Keratinocyte (primary cell): ENCODE measurements around the gene SLC25A21. TPM values are rescaled to one million over a fixed set of nuclear protein-coding genes. Genes with fewer than 3 reads are reported as not detected.

ENCODE experiments used
- DNase-seq: peaks from one replicate; pipeline ENCODE4 v3.0.0-alpha.2; 2011; ENCODE audit warnings: low read depth, missing footprints, low spot score
- FAIRE-seq: peaks from 2 replicates; lab custom pipeline; 2011; peaks lifted over from hg19 to GRCh38; lab: Jason Lieb, UNC
- H2AFZ ChIP-seq: 2 replicates; pipeline ENCODE4 v1.6.0; 2012; ENCODE audit warnings: low read length, control low read depth, inconsistent platforms; ENCODE audit not compliant: control insufficient read depth
- H3K27ac ChIP-seq: 2 replicates; pipeline ENCODE4 v1.5.1; 2011; ENCODE audit warnings: low read length; ENCODE audit not compliant: control insufficient read depth, insufficient read depth
- H3K27me3 ChIP-seq: 3 replicates; pipeline ENCODE4 v1.6.0; 2011; ENCODE audit warnings: low read length; ENCODE audit not compliant: control insufficient read depth, insufficient read depth; ENCODE audit errors: extremely low read depth
- H3K36me3 ChIP-seq, 2 experiments: 2 replicates in 1 of 2; 3 replicates in 1 of 2; pipeline ENCODE4 v1.5.1; 2011; ENCODE audit warnings: low read length in 2 of 2, mild to moderate bottlenecking in 1 of 2; ENCODE audit not compliant: control insufficient read depth in 2 of 2, insufficient read depth in 2 of 2; ENCODE audit errors: extremely low read depth in 1 of 2
- H3K4me1 ChIP-seq: 3 replicates; pipeline ENCODE4 v1.5.1; 2011; ENCODE audit warnings: low read length; ENCODE audit not compliant: control insufficient read depth, insufficient read depth; ENCODE audit errors: extremely low read depth
- H3K4me2 ChIP-seq: 3 replicates; pipeline ENCODE4 v1.6.0; 2011; ENCODE audit warnings: low read depth, low read length; ENCODE audit not compliant: control insufficient read depth, insufficient read depth; ENCODE audit errors: extremely low read depth
- H3K4me3 ChIP-seq, 3 experiments: fragments of 200-600 bp in 1 of 3; sonication (generic) in 1 of 3; 2 replicates in 2 of 3; 3 replicates in 1 of 3; pipeline ENCODE4 v1.5.1; 2011 to 2016; ENCODE audit warnings: low read length in 3 of 3, mild to moderate bottlenecking in 3 of 3, control low read depth in 2 of 3, inconsistent platforms in 1 of 3, low read depth in 1 of 3, mixed read lengths in 1 of 3, mixed run types in 1 of 3, moderate library complexity in 1 of 3; ENCODE audit not compliant: control insufficient read depth in 2 of 3, insufficient read depth in 2 of 3; ENCODE audit errors: extremely low read depth in 1 of 3
- H3K79me2 ChIP-seq: 2 replicates; pipeline ENCODE4 v1.6.0; 2012; ENCODE audit warnings: low read length; ENCODE audit not compliant: control insufficient read depth, insufficient read depth
- H3K9ac ChIP-seq: 3 replicates; pipeline ENCODE4 v1.6.0; 2011; ENCODE audit warnings: low read length; ENCODE audit not compliant: control insufficient read depth, insufficient read depth; ENCODE audit errors: extremely low read depth
- H3K9me1 ChIP-seq: 3 replicates; pipeline ENCODE4 v1.6.0; 2011; ENCODE audit warnings: low read length; ENCODE audit not compliant: control insufficient read depth, insufficient read depth; ENCODE audit errors: extremely low read depth
- H3K9me3 ChIP-seq: 2 replicates; pipeline ENCODE4 v1.5.1; 2012; ENCODE audit warnings: low read depth, low read length; ENCODE audit not compliant: control insufficient read depth
- H4K20me1 ChIP-seq: 3 replicates; pipeline ENCODE4 v1.6.0; 2011; ENCODE audit warnings: low read length; ENCODE audit not compliant: control insufficient read depth, insufficient read depth; ENCODE audit errors: extremely low read depth
- EZH2 ChIP-seq: IDR thresholded peaks from one replicate; pipeline ENCODE4 v1.6.1; 2012; ENCODE audit warnings: inconsistent platforms, mild to moderate bottlenecking, low read length, moderate library complexity
- dilution Hi-C: fragments of 300-500 bp; cut with MboI; formaldehyde crosslinking; loops from one replicate; pipeline ENCODE4 v1.7.0; 2020; ENCODE audit warnings: low sequenced_read_pairs; ENCODE audit not compliant: extremely low pct_ligation_motif_present
- polyA plus RNA-seq, 5 experiments: library from polyadenylated mRNA; depleted of rRNA in 3 of 5; stranded (reverse) in 3 of 5; stranded (forward) in 1 of 5; unstranded in 1 of 5; fragments of >200 nt; gene quantifications; 1 replicate in 1 of 5; 2 replicates in 3 of 5; 3 replicates in 1 of 5; pipeline versions ENCODE4 v1.2.1 to v1.2.3, GENCODE V29; 2011 to 2012; ENCODE audit warnings: missing spikeins in 2 of 5, low read depth in 1 of 5, low replicate concordance in 1 of 5
- TF ChIP-seq, protein P1 (sequence below), 3 experiments: IDR thresholded peaks in 1 of 3; conservative IDR thresholded peaks in 1 of 3; optimal IDR thresholded peaks in 1 of 3; 2 replicates in 2 of 3; 3 replicates in 1 of 3; pipeline versions ENCODE3 to v1.5.1; 2011; ENCODE audit warnings: low read length in 3 of 3, mild to moderate bottlenecking in 3 of 3, moderate library complexity in 2 of 3, control low read depth in 1 of 3, inconsistent platforms in 1 of 3; ENCODE audit not compliant: insufficient read depth in 2 of 3; ENCODE audit errors: extremely low read depth in 1 of 3

The SLC25A21 gene
- polyA plus RNA-seq, 1 donor (not counting 4 experiments of a cell fraction or from before 2014, with no cell fraction given): 0.66 TPM

- H3K36me3 ChIP-seq: no peaks in the 10 kb centered on the region
- H3K9me3 ChIP-seq: no peaks in the 10 kb centered on the region
- H3K27ac ChIP-seq: no peak overlapping the region
- H3K27me3 ChIP-seq: no peaks in the 10 kb centered on the region
- H3K9me1 ChIP-seq: no peaks in the 10 kb centered on the region
- no peaks in the 10 kb centered on the region for H3K4me1 ChIP-seq
- H3K9ac ChIP-seq: no peak overlapping the region
- H4K20me1 ChIP-seq: no peaks in the 10 kb centered on the region
- DNase-seq (no peak), FAIRE-seq (no peak)
- no peak overlapping the region for H3K4me2 ChIP-seq
- no peak overlapping the region for H3K4me3 ChIP-seq
- H3K79me2 ChIP-seq: no peaks in the 10 kb centered on the region
- no peak for TF ChIP-seq EZH2
- dilution Hi-C loops: no loop called here
- H2AFZ ChIP-seq: no peak overlapping the region
Observed at GRCh38 chr14:36916668-36917067, 255.7 kb downstream of the SLC25A21 start.

DNA sequence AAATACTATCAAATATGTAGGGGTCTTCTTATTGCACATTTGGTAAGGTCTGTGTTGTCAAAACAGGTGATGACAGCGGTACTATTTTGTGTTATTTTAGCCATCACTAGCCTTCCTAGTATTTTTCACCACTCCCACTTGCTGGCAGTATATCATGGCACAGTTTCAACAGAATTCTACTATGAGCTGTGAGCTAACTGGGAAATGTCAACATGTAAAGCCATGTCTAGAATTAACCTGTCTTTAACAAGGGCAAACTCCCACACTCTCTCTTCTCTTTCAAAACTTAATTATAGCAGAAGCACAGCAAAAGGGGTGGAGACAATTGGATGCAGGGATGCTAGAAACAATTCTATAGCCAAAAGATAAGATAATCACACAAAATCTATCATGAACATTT, 257.3 kb downstream of the SLC25A21 start:
- DNase-seq: no peak
- no peak overlapping the region for H3K4me2 ChIP-seq
- no peak overlapping the region for H3K9ac ChIP-seq
- no peaks in the 10 kb centered on the region for H3K79me2 ChIP-seq
- no peaks in the 10 kb centered on the region for H3K36me3 ChIP-seq
- no peak for TF ChIP-seq EZH2
- TF ChIP-seq, protein P1, sequence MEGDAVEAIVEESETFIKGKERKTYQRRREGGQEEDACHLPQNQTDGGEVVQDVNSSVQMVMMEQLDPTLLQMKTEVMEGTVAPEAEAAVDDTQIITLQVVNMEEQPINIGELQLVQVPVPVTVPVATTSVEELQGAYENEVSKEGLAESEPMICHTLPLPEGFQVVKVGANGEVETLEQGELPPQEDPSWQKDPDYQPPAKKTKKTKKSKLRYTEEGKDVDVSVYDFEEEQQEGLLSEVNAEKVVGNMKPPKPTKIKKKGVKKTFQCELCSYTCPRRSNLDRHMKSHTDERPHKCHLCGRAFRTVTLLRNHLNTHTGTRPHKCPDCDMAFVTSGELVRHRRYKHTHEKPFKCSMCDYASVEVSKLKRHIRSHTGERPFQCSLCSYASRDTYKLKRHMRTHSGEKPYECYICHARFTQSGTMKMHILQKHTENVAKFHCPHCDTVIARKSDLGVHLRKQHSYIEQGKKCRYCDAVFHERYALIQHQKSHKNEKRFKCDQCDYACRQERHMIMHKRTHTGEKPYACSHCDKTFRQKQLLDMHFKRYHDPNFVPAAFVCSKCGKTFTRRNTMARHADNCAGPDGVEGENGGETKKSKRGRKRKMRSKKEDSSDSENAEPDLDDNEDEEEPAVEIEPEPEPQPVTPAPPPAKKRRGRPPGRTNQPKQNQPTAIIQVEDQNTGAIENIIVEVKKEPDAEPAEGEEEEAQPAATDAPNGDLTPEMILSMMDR (optimal IDR thresholded peaks at IDR 0.05 in 1 of 3, IDR thresholded peaks at IDR 0.05 in 1 of 3, conservative IDR thresholded peaks at IDR 0.05 in 1 of 3; ENCODE audit: extremely low read depth in 1 of 3, insufficient read depth in 2 of 3, low read length in 3 of 3): no peak
- no peaks in the 10 kb centered on the region for H3K9me3 ChIP-seq
- no peak overlapping the region for H2AFZ ChIP-seq
- no peaks in the 10 kb centered on the region for H4K20me1 ChIP-seq
- dilution Hi-C loops: no loop called here
- no peak overlapping the region for H3K27ac ChIP-seq
- no peak overlapping the region for H3K4me3 ChIP-seq
- H3K27me3 ChIP-seq: no peaks in the 10 kb centered on the region
- no peak for FAIRE-seq
- no peaks in the 10 kb centered on the region for H3K9me1 ChIP-seq
- H3K4me1 ChIP-seq: no peaks in the 10 kb centered on the region

DNA sequence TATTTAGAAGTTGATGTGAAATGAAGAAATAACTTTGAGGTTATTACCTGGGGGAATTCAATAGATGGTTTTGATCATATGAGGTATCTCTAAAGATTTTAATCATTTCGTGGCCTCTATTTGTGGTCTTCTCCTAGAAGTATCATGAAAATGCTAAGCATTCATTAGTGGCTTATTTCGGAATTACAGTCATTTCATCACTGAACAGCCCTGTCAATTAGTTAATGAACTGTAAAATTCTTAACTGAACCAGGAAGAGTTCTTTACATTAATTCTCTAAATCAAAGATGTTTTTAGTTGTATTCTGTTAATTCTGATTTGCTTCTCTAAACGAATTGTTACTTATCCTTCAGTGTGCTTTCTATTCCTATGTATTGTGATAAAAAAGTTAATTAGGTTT, 261.8 kb downstream of the SLC25A21 start:
- no peak overlapping the region for H2AFZ ChIP-seq
- H3K27ac ChIP-seq: no peak overlapping the region
- no peak for TF ChIP-seq EZH2
- TF ChIP-seq, protein P1 (optimal IDR thresholded peaks at IDR 0.05 in 1 of 3, IDR thresholded peaks at IDR 0.05 in 1 of 3, conservative IDR thresholded peaks at IDR 0.05 in 1 of 3; ENCODE audit: extremely low read depth in 1 of 3, insufficient read depth in 2 of 3, low read length in 3 of 3): no peak
- no peaks in the 10 kb centered on the region for H3K9me3 ChIP-seq
- no peak for DNase-seq
- no peaks in the 10 kb centered on the region for H3K27me3 ChIP-seq
- no peaks in the 10 kb centered on the region for H3K79me2 ChIP-seq
- H3K36me3 ChIP-seq: no peaks in the 10 kb centered on the region
- dilution Hi-C loops: no loop called here
- H3K9me1 ChIP-seq: no peaks in the 10 kb centered on the region
- no peak for FAIRE-seq
- H3K9ac ChIP-seq: no peak overlapping the region
- H3K4me2 ChIP-seq: no peak overlapping the region
- H3K4me1 ChIP-seq: no peaks in the 10 kb centered on the region
- H3K4me3 ChIP-seq: no peak overlapping the region
- H4K20me1 ChIP-seq: no peaks in the 10 kb centered on the region
